Breast epithelium (tissue), 3 donors: ENCODE data around the gene SLC25A52.

ENCODE experiments used
- CTCF ChIP-seq, 3 donors: fragments of 450-650 bp; IDR thresholded peaks; one replicate each; pipeline ENCODE4 v1.5.1; 2016 to 2017; ENCODE audit warnings: antibody characterized with exemption in 3 of 3, mild to moderate bottlenecking in 3 of 3, moderate library complexity in 3 of 3
- POLR2A ChIP-seq: fragments of 450-650 bp; IDR thresholded peaks from one replicate; pipeline ENCODE4 v1.6.1; 2016; ENCODE audit warnings: antibody characterized with exemption, mild to moderate bottlenecking, moderate library complexity

- TF ChIP-seq CTCF (IDR thresholded peaks at IDR 0.05) (no peak), POLR2A (no peak)
Observed at GRCh38 chr18:31772699-31773098, 12.0 kb upstream of the SLC25A52 start.
